Peyer's patch (tissue), 4 donors: ENCODE results near the gene NELFB. TPM values are rescaled to one million over a fixed set of nuclear protein-coding genes. Genes with fewer than 3 reads are reported as not detected.
A peak's percentile ranks its signal among the peaks of the same experiment; 100 is the strongest.

Experiments used
- DNase-seq, 3 donors: peaks; one replicate each; pipeline ENCODE4 v3.0.0-alpha.2; 2017 to 2019
- H3K27ac ChIP-seq, 4 donors: fragments of 200-600 bp; sonication (generic); one replicate each; pipeline ENCODE4 v1.5.1; 2016 to 2019
- H3K27me3 ChIP-seq, 2 donors: fragments of 200-600 bp; sonication (generic); one replicate each; pipeline ENCODE4 v1.5.1; 2019
- H3K36me3 ChIP-seq, 3 donors: fragments of 200-600 bp; sonication (generic); one replicate each; pipeline ENCODE4 v1.5.1; 2016 to 2019
- H3K4me1 ChIP-seq, 4 donors: fragments of 200-600 bp; sonication (generic); one replicate each; pipeline ENCODE4 v1.5.1; 2016 to 2019
- H3K4me3 ChIP-seq, 4 donors: fragments of 200-600 bp; sonication (generic); 1 replicate in 3 of 4; 2 replicates in 1 of 4; pipeline ENCODE4 v1.5.1; 2016 to 2019; ENCODE audit warnings: mild to moderate bottlenecking in 1 of 4
- H3K9me3 ChIP-seq, 4 donors: fragments of 200-600 bp; sonication (generic); one replicate each; pipeline ENCODE4 v1.5.1; 2016 to 2019; ENCODE audit warnings: mild to moderate bottlenecking in 1 of 4
- POLR2A ChIP-seq, 2 donors: fragments of 450-650 bp; IDR thresholded peaks; one replicate each; pipeline ENCODE4 v1.5.1; 2017; ENCODE audit warnings: antibody characterized with exemption in 2 of 2, mild to moderate bottlenecking in 2 of 2, moderate library complexity in 2 of 2
- total RNA-seq, 4 donors: library from RNA; depleted of rRNA; stranded (reverse); fragments of >200 nt; gene quantifications; one replicate each; pipeline ENCODE4 v1.1.0, GENCODE V29; 2016
- TF ChIP-seq, protein P1 (sequence below), 6 experiments: fragments of 450-650 bp in 4 of 6; fragments of 200-600 bp in 2 of 6; sonication (generic) in 1 of 6; IDR thresholded peaks; one replicate each; pipeline ENCODE4 v1.5.1; 2017 to 2019; ENCODE audit warnings: antibody characterized with exemption in 6 of 6, mild to moderate bottlenecking in 3 of 6, moderate library complexity in 1 of 6

Gene NELFB
- total RNA-seq, 4 donors from 2014 or later = 47.4 to 57.8 (median 50.2) TPM

- TF ChIP-seq, protein P1, sequence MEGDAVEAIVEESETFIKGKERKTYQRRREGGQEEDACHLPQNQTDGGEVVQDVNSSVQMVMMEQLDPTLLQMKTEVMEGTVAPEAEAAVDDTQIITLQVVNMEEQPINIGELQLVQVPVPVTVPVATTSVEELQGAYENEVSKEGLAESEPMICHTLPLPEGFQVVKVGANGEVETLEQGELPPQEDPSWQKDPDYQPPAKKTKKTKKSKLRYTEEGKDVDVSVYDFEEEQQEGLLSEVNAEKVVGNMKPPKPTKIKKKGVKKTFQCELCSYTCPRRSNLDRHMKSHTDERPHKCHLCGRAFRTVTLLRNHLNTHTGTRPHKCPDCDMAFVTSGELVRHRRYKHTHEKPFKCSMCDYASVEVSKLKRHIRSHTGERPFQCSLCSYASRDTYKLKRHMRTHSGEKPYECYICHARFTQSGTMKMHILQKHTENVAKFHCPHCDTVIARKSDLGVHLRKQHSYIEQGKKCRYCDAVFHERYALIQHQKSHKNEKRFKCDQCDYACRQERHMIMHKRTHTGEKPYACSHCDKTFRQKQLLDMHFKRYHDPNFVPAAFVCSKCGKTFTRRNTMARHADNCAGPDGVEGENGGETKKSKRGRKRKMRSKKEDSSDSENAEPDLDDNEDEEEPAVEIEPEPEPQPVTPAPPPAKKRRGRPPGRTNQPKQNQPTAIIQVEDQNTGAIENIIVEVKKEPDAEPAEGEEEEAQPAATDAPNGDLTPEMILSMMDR (IDR thresholded peaks at IDR 0.05) = no peak
- TF ChIP-seq POLR2A (IDR thresholded peaks at IDR 0.05) = no peak
- no peaks in the 10 kb centered on the region for H3K9me3 ChIP-seq
- no peaks in the 10 kb centered on the region for H3K27me3 ChIP-seq
- DNase-seq = no peak
- peak overlapping the region; percentile 56 to 75 (median 66) for H3K4me3 ChIP-seq
- H3K36me3 ChIP-seq = peaks cover 0 to 18% (median 3%) of the 10 kb centered on the region in 3 donors
- H3K4me1 ChIP-seq = peaks cover 11 to 46% (median 21%) of the 10 kb centered on the region in 4 donors
- H3K27ac ChIP-seq = peak overlapping the region; percentile 83 to 92 (median 86)
Observed at GRCh38 chr9:137278721-137279711, 23.9 kb downstream of the NELFB start.

GRCh38 chr9:137279741-137280473 is 24.8 kb downstream of the NELFB start:
- Histone ChIP-seq H3K9me3 (no peaks in the 10 kb centered on the region), H3K36me3 (peaks cover 0 to 18% (median 3%) of the 10 kb centered on the region in 3 donors), H3K27me3 (no peaks in the 10 kb centered on the region), H3K4me3 (no peak overlapping the region), H3K4me1 (peaks cover 11 to 46% (median 17%) of the 10 kb centered on the region in 4 donors), H3K27ac (no peak overlapping the region)
- DNase-seq = no peak
- TF ChIP-seq, protein P1 (IDR thresholded peaks at IDR 0.05) = no peak
- TF ChIP-seq POLR2A (IDR thresholded peaks at IDR 0.05) = no peak

DNA sequence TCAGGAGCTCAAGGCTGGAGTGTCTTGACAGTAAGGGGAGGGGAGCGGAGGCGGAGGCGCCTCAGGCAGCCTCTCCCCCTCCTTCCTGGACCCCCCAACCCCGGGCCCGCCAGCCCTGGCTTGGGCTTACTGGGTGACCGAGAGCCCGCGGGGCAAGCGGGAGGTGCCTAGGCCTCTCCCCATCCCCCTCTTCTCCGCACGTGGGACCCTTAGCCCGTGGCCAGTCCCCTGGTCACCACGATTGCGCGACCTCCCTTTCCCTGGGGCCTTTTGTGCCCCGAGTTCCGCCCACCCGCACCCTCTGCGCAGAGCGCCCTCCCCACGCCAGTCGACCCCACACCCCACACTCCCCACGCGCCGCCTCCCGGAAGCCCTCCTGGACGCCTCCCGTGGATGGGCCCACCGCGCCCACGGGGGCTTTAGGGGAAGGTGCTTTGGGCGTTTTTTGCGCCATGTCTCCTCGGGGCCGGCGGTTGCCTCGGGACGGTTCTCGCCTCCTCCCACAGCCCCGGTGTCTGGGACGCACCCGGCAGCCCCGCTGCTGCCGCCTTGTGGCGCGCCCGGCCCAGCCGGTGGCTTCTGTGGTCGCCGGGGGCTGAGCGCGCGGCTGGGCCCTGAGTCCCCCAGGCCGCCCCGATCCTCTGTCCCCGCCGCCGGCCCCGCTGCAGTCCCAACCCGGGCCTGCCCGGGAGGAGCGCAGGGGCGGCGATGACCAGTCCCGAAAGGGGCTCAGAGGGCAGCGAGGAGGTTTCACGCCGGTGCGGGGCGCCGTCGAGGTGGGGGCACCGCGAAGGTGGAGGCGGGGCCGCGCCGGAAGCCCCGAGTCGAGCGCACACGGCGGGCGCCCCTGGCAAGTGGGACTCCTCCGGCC is 25.6 kb downstream of the NELFB start:
- Histone ChIP-seq H3K4me3 (peak overlapping the region in 1 of 4 donors; percentile 12), H3K4me1 (peaks cover 11 to 44% (median 17%) of the 10 kb centered on the region in 4 donors), H3K27me3 (no peaks in the 10 kb centered on the region), H3K9me3 (no peaks in the 10 kb centered on the region), H3K36me3 (peaks cover 0 to 18% (median 3%) of the 10 kb centered on the region in 3 donors), H3K27ac (peak overlapping the region in 1 of 4 donors; percentile 57)
- TF ChIP-seq POLR2A (IDR thresholded peaks at IDR 0.05) = no peak
- TF ChIP-seq, protein P1 (IDR thresholded peaks at IDR 0.05) = peak in 4 of 6 experiments; percentile 20 to 30 (median 23)
- no peak for DNase-seq

DNA sequence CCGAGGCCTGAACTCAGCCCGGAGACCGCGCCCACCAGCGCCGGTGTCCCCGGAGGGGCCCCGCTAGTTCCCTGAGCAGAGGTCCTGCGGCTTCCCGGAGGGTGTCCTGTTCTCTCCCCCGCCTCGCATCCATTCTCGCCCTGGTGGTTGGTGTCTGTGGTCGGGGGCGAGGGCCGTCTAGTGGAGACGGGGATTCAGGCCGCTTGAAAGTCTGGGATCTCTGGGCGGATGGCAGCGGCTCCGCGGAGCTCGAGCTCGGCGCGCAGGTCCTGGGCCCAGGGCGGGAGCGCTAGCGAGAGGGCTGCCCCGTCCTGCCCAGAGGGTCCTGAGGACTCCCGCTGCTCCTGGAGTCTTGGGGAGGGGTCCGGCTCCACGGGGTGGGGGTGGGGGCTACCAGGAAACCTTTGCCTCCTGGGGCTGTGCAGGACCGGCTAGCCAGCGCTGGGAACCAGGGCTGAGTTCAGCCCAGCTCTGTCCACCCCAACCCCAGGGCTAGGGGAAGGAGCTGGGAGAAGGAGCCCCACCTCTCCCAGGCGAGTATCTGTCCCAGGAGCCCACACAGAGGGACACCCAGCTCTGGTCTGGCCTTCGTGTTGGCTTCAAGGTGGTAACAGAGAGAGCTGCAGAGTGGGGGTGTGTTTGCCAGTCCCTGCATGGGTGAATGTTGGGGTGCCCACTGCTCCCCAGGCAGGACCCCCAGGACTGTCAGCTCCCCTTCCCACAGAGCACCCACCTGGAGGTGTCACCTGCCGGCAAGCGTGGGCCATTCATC is 26.4 kb downstream of the NELFB start:
- Histone ChIP-seq H3K9me3 (no peaks in the 10 kb centered on the region), H3K4me3 (no peak overlapping the region), H3K27ac (peak overlapping the region in 1 of 4 donors; percentile 57), H3K4me1 (peaks cover 7 to 36% (median 13%) of the 10 kb centered on the region in 4 donors), H3K36me3 (peaks cover 0 to 18% (median 3%) of the 10 kb centered on the region in 3 donors), H3K27me3 (no peaks in the 10 kb centered on the region)
- no peak for TF ChIP-seq POLR2A (IDR thresholded peaks at IDR 0.05)
- TF ChIP-seq, protein P1 (IDR thresholded peaks at IDR 0.05) = no peak
- no peak for DNase-seq
